Measurements from ENCODE around the gene MYRIP.

DNA sequence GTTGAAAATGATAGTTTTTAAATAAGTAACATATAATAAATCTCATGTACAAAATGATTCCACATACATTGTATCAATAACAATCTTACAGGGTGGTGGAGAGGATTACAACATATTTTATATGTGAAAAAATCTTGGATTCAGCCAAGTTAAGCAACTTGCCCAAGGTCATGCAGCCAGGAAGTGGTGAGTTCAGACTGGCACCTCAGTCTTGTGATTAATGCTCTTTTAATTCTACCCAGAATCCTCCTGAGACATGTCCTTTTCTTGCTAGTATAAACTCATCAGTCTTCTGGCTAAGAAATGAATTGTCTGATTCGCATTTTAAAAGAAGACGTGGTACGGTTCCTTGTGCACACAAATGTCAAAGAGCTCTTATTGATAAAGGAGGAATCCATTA lies 4.5 kb upstream of the MYRIP start:
- no peak for TF ChIP-seq ARNTL (CRISPR knock-in tag; IDR thresholded peaks at IDR 0.05; ENCODE audit: borderline replicate concordance, low read depth)
- TF ChIP-seq CREB5 (CRISPR knock-in tag; IDR thresholded peaks at IDR 0.05; ENCODE audit: low read depth): no peak
- no peak for TF ChIP-seq CSRNP3 (CRISPR knock-in tag; IDR thresholded peaks at IDR 0.05)
- TF ChIP-seq SNAI2 (CRISPR knock-in tag; IDR thresholded peaks at IDR 0.05): no peak
- TF ChIP-seq, protein P1, sequence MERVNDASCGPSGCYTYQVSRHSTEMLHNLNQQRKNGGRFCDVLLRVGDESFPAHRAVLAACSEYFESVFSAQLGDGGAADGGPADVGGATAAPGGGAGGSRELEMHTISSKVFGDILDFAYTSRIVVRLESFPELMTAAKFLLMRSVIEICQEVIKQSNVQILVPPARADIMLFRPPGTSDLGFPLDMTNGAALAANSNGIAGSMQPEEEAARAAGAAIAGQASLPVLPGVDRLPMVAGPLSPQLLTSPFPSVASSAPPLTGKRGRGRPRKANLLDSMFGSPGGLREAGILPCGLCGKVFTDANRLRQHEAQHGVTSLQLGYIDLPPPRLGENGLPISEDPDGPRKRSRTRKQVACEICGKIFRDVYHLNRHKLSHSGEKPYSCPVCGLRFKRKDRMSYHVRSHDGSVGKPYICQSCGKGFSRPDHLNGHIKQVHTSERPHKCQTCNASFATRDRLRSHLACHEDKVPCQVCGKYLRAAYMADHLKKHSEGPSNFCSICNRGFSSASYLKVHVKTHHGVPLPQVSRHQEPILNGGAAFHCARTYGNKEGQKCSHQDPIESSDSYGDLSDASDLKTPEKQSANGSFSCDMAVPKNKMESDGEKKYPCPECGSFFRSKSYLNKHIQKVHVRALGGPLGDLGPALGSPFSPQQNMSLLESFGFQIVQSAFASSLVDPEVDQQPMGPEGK (CRISPR knock-in tag; IDR thresholded peaks at IDR 0.05; ENCODE audit: borderline replicate concordance): no peak
- TF ChIP-seq POU6F1 (CRISPR knock-in tag; IDR thresholded peaks at IDR 0.05; ENCODE audit: borderline replicate concordance, low read depth): no peak
- TF ChIP-seq ESRRG (CRISPR knock-in tag; IDR thresholded peaks at IDR 0.05): no peak
